Ishikawa (cell line): ENCODE results near the gene RFK.

ENCODE experiments used
- CREB1 ChIP-seq: IDR thresholded peaks from 2 replicates; pipeline ENCODE4 v1.6.1; 2012; ENCODE audit warnings: low read depth
- FOXM1 ChIP-seq: IDR thresholded peaks from 2 replicates; pipeline ENCODE4 v1.6.1; 2012; ENCODE audit warnings: low read depth, borderline replicate concordance
- MAX ChIP-seq: IDR thresholded peaks from 2 replicates; pipeline ENCODE4 v1.6.1; 2012
- REST ChIP-seq: IDR thresholded peaks from 2 replicates; pipeline ENCODE4 v1.6.1; 2012; ENCODE audit warnings: low read depth, mild to moderate bottlenecking
- TAF1 ChIP-seq: IDR thresholded peaks from 2 replicates; pipeline ENCODE4 v1.6.1; 2012; ENCODE audit warnings: low read depth, mild to moderate bottlenecking
- TCF12 ChIP-seq: IDR thresholded peaks from 2 replicates; pipeline ENCODE4 v1.6.1; 2012; ENCODE audit warnings: low read depth
- YY1 ChIP-seq: IDR thresholded peaks from 2 replicates; pipeline ENCODE4 v1.6.1; 2012; ENCODE audit warnings: low read depth
- ZBTB7A ChIP-seq: IDR thresholded peaks from 2 replicates; pipeline ENCODE4 v1.6.1; 2012; ENCODE audit warnings: low read depth

- TF ChIP-seq MAX (no peak), REST (no peak), CREB1 (no peak), FOXM1 (no peak), TCF12 (no peak), YY1 (no peak), ZBTB7A (no peak), TAF1 (no peak)
Measured at GRCh38 chr9:76352026-76352620, 42.1 kb downstream of the RFK start.
